CD4-positive, alpha-beta T cell treated with Interferon alpha-2 for 1 hour (primary cell): ENCODE measurements around the gene TUG1.

Experiments used
- DNase-seq, 2 donors: peaks; one replicate each; pipeline ENCODE4 v3.0.0-alpha.2; 2020 to 2022

The TUG1 gene

GRCh38 chr22:30948930-30949342 lies 20.1 kb upstream of the TUG1 start:
- DNase-seq, result no peak

- no peak for DNase-seq
These were observed 19.0 kb upstream of the TUG1 start for GRCh38 chr22:30949934-30950660.

- DNase-seq, result no peak
These were observed 15.9 kb upstream of the TUG1 start for GRCh38 chr22:30953206-30953605.

- no peak for DNase-seq
These were observed 13.9 kb upstream of the TUG1 start for GRCh38 chr22:30955153-30955552.

GRCh38 chr22:30964858-30965257 lies 4.2 kb upstream of the TUG1 start:
- DNase-seq, result no peak

GRCh38 chr22:30968015-30968923 lies 796 bp upstream of the TUG1 start, which contains the start of gene MORC2:
MORC2 (minus strand) TSS chr22:30968774; CDS start chr22:30967889, 885 bp downstream.
- DNase-seq, result no peak

GRCh38 chr22:30969532-30970355 lies 679 bp downstream of the TUG1 start:
- peak; percentile 12 to 53 for DNase-seq

GRCh38 chr22:30970356-30970746 lies 1.3 kb downstream of the TUG1 start:
- no peak for DNase-seq

GRCh38 chr22:30978304-30978962 lies 9.4 kb downstream of the TUG1 start:
- DNase-seq, result no peak

- DNase-seq, result no peak
These were observed 10.9 kb downstream of the TUG1 start for GRCh38 chr22:30979932-30980331.

- DNase-seq, result no peak
These were observed 13.4 kb downstream of the TUG1 start for GRCh38 chr22:30982512-30982911.

GRCh38 chr22:30984317-30984716 lies 15.3 kb downstream of the TUG1 start:
- no peak for DNase-seq

- DNase-seq, result no peak
These were observed 16.6 kb downstream of the TUG1 start for GRCh38 chr22:30985561-30986208.

- no peak for DNase-seq
These were observed 20.4 kb downstream of the TUG1 start for GRCh38 chr22:30989474-30989873.

GRCh38 chr22:30990690-30991089 lies 21.6 kb downstream of the TUG1 start:
- DNase-seq, result no peak

GRCh38 chr22:30992565-30992964 lies 23.5 kb downstream of the TUG1 start:
- DNase-seq, result no peak

GRCh38 chr22:30994960-30995359 lies 25.9 kb downstream of the TUG1 start:
- DNase-seq, result no peak

- DNase-seq, result no peak
These were observed 27.4 kb downstream of the TUG1 start for GRCh38 chr22:30996462-30996861.

- DNase-seq, result no peak
These were observed 29.3 kb downstream of the TUG1 start for GRCh38 chr22:30998329-30998728.

GRCh38 chr22:31001124-31001770 lies 32.2 kb downstream of the TUG1 start:
- no peak for DNase-seq

- DNase-seq, result no peak
These were observed 36.5 kb downstream of the TUG1 start for GRCh38 chr22:31005535-31005934.
